CD4-positive, alpha-beta T cell treated with Interferon gamma for 1 hour (primary cell): ENCODE measurements around the gene GPSM1.

Source experiments
- DNase-seq: peaks from one replicate; pipeline ENCODE4 v3.0.0-alpha.2; 2020

The GPSM1 gene, protein sequence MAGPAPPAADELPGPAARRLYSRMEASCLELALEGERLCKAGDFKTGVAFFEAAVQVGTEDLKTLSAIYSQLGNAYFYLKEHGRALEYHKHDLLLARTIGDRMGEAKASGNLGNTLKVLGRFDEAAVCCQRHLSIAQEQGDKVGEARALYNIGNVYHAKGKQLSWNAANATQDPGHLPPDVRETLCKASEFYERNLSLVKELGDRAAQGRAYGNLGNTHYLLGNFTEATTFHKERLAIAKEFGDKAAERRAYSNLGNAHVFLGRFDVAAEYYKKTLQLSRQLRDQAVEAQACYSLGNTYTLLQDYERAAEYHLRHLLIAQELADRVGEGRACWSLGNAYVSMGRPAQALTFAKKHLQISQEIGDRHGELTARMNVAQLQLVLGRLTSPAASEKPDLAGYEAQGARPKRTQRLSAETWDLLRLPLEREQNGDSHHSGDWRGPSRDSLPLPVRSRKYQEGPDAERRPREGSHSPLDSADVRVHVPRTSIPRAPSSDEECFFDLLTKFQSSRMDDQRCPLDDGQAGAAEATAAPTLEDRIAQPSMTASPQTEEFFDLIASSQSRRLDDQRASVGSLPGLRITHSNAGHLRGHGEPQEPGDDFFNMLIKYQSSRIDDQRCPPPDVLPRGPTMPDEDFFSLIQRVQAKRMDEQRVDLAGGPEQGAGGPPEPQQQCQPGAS

DNA sequence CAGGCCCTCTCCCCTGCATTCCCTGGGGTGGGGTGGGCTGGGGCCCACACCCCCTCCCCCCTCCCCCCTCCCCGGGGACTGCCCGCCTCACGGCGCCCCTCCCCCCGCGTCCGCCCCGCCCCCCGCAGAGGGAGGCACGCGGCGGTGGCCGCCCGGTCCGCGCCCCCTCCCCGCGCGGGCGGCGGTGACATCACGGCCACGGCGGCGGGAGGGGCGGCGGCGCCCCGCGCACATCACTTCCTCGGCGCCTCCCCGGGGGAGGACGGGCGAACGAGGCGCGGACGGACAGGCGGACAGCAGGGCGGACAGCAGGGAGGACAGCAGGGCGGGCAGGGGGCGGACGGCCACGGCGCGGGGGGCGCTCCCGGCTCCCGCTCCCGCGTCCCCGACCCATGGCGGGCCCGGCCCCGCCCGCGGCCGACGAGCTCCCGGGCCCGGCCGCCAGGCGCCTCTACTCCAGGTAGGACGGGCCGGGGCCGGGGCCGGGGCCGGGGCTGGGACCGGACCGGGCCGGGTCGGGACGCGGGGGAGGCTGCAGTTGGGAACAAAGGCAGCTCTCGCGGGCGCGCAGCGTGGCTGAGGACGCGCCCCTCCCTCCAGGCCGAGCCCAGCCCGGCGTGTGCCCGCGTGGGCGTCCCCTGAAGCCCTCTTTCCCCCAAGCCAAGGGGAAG, at the start of gene GPSM1:
Gene GPSM1, plus strand, starts transcription at position 236 of the 671 bp plus-strand sequence. Its CDS starts 157 bp downstream, at position 393.
- peak; percentile 45 for DNase-seq

DNA sequence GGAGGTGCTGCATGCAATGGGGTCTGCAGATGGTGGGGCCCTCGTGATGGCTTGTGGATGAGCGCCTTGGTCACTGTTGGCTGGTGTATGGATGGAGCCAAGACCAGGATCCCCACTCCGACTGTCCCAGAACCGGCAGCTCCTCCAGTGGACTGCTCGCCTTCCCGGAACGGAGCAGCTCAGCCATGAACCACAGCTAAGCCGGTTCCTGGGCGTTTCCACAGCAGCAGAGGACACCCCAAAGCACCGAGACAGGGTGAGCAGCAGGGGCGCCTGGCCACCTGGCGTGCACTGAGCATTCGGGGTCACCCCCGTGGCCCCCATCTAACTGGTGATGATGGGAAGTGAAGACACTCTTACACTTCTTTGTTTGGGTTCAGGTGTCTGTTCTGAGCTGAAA, 49.6 kb upstream of the GPSM1 start:
- no peak for DNase-seq

DNA sequence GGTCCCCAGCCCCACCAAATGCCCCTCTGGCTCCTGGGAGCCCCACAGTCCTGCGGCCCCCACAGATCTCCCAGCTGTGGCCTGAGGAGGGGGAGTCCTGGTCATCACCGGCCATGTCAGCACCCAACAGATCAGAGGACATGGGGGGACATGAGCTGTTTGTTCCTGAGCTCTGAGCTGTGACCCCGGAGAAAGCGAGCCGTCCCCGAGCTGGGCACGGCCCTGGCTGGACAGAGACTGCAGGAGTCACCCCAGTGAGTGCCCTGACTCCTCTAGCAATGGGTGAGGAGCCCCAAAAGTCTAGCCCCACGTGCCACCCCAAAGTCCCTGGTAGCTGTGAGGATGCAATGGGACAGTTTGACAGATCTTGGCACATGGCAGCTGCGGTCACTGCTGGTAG, 49.1 kb upstream of the GPSM1 start:
- DNase-seq: no peak

DNA sequence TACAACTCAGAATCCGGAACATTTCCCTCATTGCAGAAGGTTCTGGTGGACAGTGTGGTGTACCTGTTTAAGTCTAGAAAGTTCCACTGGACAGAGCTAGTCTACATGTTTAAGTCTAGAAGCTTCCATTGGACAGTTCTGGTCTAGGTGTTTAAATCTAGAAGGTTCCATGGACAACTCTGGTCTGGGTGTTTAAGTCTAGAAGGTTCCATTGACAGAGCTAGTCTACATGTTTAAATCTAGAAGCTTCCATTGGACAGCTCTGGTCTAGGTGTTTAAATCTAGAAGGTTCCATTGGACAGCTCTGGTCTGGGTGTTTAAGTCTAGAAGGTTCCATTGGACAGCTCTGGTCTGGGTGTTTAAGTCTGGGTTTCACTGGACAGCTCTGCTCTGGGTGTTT, 48.4 kb upstream of the GPSM1 start:
- no peak for DNase-seq

DNA sequence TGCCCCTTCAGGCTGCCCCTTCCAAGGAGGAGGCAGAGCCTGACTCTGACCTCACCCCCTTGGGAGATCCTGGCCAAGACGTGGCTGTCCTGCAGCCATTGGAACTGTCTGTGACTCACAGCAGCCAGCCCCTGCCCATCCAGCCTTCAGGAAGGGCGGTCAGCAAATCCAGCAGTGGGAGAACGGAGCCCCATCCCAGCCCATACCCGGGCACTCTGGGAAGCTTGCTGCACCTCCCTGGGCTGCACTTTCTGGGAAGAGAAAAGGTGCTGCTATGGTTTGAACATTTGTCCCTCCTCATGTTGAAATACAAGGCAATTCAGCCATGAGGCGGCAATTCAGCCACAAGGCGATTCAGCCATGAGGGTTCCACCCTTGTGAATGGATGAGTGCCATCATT, 47.9 kb upstream of the GPSM1 start:
- DNase-seq: no peak

DNA sequence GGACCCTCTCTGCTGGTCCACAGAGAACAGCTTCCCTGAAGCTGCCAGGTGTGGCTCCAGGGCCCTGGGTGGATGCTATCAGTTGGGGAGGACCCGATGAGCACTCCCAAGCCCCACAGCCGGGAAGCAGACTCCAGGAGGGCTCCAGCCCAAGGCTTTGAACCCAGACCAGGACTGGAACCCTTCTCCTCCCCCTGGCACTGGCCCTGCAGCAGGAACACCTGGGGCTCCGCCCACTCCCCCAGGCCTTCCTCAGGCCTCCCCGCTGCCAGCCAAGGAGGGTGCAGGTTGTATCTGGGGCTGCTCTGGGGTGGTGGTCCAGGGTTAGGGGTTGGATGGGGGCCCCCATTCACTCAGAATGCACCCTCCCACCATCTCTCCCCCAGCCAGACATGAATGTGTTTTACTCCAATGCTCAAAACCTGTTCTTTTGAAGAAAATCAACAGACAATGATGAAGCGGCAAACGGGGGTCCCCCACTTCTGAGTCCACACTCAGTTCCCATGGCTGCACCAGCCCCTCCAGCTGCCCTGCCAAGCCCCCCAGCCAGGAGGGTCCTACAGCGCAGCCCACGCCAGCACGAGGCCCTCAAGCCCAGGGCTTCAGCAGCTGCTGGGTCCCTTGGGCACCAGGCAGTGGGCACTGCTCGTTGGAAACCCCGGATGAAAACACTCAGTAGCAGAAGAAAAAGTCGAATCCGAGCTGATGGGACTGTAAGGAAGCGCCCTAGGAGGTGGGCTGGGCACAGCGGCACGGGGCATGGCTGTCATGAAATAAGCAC, 46.6 kb upstream of the GPSM1 start:
- DNase-seq: no peak

DNA sequence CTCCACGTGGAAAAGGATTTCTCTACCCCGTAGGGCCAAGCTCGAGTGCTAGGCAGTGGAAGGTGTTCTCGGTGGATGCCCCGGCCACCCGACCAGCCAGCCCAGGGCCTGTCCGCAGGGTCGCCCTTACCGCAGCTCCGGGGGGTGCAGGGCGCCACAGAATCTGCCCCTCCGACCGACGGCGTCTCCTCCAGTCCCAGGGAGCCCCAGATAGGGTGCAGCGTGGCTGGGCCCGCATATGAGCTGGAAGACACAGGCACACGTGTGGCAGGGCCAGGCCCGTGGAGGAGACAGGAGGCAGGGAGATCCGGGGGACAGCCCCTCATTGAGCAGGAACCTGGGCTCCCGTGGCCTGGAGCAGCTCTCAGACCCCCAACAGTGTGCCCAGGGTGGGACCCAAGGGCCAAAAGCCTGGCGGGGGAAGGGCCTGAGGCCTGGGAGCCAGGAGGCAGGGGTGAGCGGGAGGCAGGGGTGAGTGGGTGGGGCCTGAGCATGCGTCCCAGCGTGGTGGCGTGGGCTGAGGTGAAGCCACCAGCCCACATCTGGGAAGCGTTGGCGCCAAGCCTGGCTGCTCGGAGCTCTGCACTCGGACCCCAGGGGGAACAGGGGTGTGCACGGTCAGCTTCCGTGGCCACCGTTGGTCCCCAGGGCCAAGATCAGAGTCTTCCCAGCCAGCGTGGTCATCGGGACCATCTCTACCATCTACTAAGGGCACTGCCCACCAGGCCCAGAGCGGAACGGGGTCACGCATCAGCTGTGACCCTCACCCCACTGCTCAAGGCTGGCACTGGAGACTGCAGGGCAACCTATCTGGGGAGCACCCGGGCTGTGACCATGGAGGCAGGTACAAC, 45.7 kb upstream of the GPSM1 start:
- no peak for DNase-seq

DNA sequence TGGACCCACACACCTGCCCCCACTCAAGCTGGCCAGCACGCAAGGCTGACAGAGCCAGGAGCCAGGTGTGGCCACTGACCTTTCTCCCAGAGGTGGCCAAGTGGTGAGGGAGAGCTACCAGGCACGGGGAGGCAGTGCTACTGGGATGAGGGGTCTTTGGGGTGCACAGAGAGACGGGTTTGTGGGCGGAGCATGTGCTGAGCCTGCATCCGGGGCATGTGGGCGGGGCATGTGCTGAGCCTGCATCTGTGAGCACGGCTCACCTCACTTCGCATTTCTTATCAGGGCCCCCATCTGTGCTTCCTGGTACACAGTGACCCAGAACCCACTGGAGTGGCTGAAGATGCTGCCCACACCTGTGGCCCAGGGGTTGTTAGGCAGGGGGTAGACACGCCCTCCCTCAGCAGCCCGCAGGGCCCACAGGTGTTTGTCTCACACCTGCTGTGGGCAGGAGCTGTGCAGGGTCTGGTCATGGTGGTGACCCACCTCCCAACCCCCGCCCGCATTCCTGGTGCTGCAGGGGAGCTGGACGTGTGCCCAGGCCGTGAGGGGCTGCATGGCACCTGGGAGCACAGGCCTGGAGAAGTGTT, 45.0 kb upstream of the GPSM1 start:
- peak; percentile 17 for DNase-seq

DNA sequence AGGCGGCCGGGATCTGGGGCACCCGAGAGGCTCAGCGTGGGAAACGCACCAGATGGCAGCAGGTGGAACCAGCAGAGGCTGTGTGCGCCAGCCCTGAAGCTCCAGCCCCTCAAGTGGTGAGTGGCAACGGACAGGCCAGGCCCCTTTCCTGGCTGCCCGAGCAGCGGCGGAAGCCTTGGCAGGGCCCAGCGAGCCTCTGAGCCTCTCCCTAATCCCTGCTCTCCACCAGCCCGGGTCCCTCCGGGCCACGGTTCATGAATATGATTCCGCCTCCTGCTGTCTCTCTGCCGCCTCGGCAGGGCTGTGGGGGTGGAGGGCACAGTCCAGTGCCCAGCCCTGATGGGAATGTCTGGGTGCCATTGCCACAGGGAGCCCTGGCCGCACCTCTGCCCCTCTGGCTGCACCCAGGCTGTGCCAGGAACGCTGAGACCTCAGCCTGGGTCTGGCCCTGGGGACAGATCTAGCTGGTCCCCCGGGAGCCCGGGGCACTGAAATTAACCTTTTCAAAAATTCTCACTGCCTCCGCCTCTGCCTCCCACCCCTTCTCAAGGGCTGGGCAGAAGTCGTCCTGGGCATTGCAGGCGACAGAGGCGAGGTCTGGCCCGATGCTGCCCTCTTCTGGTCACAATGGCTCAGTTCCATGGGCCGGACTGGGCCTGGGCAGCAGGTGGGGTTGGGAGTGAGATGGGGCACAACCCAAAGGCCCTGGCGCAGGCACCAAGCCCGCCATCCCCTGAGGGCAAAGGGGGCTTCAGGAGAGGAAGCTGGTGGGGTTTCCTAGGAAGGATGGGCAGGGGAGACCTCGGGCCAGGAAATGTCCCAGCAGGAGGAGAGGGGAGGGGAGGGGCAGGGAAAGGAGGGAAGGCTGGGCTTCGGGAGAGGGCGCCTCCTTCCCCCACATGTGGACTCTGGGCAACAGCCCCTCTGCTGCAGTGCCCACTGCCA, 43.8 kb upstream of the GPSM1 start:
- peak; percentile 74 for DNase-seq

DNA sequence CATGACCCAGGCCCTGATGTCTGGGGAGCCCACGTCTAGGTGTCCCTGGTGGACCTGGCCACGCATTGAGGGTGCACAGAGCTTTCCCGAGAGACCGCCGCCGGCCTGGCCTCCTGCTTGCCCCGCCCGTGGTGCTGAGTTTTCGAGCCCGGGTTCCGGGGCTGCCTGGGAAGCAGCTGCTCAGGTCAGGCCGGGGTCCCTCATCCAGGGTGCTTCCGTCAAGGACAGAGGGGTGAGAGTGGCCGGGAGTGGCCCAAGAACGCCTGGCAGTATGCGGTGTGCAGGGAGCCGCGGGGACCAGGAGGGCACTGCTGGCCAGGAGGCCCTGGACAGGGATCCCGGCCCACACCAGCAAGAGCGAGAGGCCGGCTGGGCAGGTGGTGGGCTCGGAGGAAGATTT, 43.0 kb upstream of the GPSM1 start:
- DNase-seq: no peak

DNA sequence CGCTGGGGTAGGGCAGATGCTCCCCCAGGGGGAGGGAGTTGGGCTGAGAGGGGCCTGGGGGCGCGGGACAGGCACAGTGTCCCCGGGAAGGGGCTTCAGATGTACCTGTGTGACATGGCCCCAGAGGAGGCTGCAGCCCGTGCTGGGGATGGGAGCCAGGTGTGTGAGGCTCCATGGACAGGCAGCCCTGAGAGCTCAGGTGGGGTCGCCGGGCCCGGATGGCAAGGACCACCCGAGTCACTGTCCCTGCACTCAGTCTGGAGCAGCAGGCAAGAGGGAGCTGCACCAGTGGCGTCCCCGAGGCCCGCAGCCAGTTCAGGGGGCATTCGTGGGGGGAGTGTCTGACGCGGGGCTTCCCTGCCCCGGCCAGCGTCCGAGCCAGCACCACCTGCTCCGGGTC, 42.4 kb upstream of the GPSM1 start:
- DNase-seq: no peak

DNA sequence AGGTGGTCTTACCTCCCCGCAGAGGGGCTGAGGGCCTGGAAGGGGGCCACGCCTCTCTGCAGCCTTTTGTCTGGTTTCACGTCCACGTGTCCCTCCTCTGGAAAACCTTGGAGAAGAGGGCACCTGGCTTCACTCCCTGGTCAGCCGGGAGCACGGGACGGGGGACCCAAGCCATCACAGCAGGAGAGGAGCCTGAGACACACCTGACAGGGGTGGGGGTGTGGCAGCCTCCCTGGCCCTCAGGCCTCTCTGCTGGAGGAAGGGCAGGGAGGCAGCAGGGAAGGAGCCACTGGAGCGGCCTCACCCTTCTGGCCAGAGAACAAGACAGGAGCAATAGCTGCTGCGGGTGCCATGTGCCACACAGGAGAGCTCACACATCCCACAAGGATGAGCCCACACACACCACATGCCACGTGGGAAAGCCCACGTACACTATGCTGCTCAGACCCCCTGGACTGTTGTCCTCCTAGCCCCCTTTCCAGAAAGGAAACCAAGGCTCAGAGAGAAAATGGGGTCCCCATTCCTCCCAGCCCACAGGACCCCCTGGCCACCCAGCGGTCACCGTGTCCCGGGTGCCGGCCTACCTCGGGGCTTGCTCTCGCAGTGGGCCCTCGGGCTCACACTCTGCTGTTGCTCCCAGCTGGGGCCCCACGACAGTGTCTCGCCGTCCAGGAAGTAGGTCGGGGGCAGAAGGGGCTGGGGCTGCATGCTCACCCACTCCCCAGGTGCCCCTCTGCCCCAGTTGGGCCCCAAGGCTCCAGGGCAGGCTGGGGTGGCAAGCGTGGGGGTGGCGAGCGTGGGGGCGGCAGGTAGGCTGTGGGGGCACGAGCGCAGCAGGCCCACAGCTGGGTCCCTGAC, 41.6 kb upstream of the GPSM1 start:
- no peak for DNase-seq

DNA sequence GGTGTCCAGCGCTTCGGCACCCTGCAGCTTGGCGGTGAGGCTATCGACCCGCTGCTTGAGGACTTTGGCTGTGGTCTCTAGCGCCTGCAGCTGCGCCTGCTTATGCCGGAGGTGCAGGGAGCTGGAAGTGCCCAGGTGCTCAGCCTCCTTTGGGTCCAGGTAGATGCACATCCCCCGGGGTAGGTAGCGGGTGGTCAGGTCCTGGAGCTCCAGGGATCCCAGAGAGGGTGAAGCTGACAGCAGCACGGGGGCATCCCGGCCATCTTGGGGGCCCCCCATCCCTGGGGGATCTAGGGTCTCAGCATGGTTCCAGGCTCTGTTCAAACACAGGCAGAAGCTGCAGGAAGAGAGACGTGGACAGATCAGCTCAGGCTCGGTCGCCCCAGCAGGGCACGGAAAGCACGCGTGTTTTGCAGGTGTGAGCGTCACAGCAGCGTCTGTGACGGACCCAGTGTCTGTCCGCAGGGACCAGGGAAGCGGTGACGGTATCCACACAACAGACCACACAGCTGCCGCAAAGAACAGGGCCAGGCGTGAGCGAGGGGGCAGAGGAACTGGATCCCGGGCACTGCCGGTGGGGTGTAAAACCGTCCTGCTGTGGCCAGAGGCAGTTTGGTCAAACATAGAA, 40.9 kb upstream of the GPSM1 start:
- DNase-seq: no peak

DNA sequence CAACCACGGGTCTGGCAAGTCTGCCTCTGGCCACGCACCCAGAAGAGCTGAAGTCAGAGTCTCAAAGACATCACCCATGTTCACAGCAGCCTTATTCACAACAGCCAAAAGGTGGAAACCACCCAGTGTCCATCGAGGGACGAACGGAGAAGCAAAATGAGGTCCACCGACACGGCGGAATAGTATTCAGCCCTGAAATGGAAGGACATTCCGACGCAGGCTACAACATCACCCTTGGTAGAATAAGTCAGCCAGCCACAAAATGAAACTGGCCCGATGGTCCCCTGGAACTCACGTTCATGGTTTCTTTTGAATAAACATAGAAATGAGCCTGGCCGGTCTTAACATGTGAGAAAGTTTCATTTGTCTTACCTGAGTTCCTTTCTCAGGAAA, 40.4 kb upstream of the GPSM1 start:
- no peak for DNase-seq

DNA sequence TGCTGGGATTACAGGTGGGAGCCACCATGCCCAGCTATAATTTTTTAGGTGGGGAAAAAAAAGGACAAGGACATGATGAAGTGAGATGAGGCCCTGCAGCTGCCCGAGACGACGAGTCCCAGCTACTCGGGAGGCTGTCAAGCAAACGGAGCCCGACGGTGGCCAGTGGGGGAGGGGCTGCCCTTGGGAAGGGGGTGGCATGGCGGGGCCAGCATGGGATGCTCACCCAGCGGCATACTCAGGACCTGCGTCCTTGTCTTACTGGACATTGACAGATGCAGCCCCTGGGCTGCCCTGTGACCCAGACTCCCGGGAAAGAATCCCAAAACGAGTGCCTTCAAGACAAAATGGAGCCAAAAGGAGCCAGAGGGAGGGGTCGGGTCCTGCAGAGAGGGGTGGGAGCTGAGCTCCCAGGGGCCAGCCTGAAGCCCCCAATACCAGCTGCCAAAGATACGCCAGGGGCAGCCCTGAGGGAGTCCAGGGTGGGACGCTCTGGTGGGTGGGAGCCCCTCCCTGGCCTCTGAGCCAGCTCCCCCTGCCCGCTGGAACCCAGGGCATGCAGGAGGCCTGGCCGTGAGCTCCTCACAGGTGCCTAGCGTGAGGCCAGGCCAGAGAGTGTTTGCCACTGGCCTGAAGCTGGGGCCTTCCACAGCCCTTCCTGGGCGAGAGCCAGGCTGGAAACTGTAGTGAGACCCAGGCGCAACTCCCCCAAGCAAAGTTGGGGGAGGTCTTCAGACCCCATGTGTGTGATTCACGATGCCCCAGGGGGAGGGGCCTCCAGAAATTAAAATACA, 39.2 kb upstream of the GPSM1 start:
- DNase-seq: no peak

DNA sequence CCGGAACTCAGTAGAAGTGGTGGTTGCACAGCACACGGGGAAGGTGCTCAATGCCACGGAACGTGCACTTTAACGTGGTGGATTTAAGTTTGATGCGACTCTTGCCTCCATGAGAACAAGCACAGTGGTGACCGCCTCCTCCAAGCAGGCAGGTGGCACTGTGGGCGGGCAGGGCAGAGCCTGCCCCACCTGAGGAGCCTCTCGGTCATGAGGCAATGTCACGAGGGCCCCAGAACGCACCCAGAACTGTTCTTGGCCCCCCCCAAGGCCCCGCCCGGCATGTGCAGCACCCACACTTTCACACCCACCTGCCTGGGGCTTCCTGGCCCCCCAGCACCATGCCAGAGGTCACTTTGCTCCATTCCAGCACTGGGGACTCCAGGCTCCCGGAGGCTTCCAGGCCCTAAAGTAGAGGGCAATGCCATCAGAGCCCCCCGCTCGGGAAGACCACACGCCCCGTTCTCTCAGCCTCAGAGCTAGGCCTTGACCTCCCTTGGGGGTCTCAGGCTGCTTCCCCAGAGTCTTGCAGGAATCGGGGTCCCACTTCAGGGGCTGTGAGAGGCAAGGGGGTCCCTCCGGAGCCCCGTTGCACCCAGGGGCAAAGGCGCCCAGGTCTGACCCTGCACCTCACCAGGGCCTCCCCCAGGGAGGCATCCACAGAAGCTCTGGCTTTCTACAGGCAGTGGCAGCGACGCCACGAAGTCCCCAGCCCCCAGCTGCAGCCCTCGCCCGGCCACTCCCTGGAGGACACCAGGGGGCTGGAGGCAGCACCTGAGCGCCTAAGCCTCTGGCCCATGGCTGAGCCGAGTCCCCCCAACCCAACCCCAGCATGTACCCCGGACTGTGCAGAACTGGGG, 37.5 kb upstream of the GPSM1 start:
- DNase-seq: no peak

DNA sequence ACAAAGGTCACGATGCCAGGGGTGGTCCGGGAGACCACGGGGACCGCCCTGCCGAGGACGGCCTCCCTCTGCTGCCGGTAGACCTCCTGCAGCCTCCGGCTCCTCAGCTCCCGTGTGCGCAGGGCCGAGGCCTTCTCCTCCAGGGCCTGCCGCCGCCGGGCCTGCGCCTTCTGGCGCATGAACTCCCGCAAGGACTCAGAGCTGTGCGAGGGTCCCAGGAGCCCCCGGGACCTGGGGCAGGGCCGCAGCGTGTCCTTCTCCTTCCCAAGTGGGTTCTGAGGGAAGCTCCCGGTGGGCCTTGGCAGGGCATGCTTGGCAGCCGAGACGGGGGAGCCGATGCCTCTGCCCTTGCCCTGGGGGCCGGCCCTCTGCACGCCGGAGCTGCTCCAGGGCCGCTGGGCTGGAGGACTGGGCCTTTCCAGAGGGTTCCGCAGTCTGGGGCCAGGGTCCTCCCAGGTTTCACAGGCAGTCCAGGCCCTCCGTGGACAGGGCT, 36.8 kb upstream of the GPSM1 start:
- no peak for DNase-seq
